GM12874 (cell line): ENCODE data around the gene RPGRIP1.

Experiments used
- TF ChIP-seq, protein P1 (sequence below): IDR thresholded peaks from 2 replicates; pipeline ENCODE4 v1.5.1; 2011; ENCODE audit warnings: low read depth, mild to moderate bottlenecking, control low read depth, low read length, moderate library complexity; ENCODE audit not compliant: insufficient read depth

The RPGRIP1 gene

GRCh38 chr14:21255385-21256101 lies 24.3 kb upstream of the RPGRIP1 start:
- TF ChIP-seq, protein P1, sequence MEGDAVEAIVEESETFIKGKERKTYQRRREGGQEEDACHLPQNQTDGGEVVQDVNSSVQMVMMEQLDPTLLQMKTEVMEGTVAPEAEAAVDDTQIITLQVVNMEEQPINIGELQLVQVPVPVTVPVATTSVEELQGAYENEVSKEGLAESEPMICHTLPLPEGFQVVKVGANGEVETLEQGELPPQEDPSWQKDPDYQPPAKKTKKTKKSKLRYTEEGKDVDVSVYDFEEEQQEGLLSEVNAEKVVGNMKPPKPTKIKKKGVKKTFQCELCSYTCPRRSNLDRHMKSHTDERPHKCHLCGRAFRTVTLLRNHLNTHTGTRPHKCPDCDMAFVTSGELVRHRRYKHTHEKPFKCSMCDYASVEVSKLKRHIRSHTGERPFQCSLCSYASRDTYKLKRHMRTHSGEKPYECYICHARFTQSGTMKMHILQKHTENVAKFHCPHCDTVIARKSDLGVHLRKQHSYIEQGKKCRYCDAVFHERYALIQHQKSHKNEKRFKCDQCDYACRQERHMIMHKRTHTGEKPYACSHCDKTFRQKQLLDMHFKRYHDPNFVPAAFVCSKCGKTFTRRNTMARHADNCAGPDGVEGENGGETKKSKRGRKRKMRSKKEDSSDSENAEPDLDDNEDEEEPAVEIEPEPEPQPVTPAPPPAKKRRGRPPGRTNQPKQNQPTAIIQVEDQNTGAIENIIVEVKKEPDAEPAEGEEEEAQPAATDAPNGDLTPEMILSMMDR, result no peak

GRCh38 chr14:21256539-21257393 lies 23.1 kb upstream of the RPGRIP1 start:
- TF ChIP-seq, protein P1, result no peak

- TF ChIP-seq, protein P1, result no peak
Measured at GRCh38 chr14:21257394-21257909, 22.4 kb upstream of the RPGRIP1 start.

DNA sequence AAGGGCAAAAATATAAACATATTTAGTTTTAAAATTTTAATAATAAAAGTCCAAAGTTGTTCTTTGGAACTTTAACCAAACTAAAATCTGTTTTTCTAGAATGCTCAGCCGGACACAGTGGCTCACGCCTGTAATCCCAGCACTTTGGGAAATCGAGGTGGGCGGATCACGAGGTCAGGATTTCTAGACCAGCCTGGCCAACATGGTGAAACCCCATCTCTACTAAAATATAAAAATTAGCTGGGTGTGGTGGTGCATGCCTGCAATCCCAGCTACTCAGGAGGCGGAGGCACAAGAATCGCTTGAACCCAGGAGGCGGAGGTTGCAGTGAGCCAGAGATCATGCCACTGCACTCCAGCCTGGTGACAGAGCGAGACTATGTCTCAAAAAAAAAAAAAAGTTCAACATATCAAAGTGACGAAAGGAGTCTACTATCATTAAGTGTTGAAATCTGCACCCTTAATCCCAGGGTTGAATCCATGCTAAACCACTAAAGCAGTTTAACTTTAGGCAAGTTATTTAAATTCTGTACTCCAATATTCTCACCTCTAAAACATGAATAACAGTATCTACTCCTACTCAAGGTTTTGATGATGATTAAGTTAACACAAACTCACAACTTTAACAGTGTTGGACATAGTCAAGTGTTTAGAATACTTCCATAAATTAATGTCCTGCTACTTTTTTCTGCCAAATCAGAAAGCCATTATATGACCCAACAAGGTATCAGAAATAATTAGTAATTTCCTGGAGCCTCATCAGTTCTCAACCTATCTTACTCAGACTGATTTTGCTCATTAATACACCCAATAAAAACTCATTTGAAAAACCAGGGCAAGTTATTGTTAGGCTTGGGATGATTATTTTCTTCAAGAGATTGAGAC lies 21.6 kb upstream of the RPGRIP1 start:
- TF ChIP-seq, protein P1, result no peak

GRCh38 chr14:21258889-21259787 lies 20.7 kb upstream of the RPGRIP1 start:
- TF ChIP-seq, protein P1, result no peak

DNA sequence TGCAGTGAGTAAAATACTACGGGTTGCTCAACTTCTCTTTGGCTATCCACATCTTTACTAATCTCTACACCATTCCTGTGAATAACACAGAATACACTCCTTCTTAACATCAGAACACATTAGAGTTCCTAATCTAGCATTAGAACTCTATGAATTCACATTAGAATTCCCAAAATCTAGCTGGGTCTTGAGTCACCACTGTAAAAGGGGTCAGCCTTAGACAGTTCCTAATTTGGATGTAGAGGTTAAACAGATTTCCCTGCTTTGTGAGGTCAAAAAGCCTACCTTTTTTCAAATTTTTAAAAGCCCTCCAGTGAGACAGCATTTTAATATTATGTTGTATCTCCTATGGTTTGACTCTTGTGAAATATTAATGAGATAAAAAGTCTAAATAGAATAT lies 18.1 kb upstream of the RPGRIP1 start:
- TF ChIP-seq, protein P1, result no peak
